H1 (cell line): ENCODE data around the gene GDE1. TPM values are rescaled to one million over a fixed set of nuclear protein-coding genes. Genes with fewer than 3 reads are reported as not detected.

Experiments used
- BACH1 ChIP-seq: IDR thresholded peaks from 2 replicates; pipeline ENCODE4 v1.6.1; 2012; ENCODE audit warnings: low read length, improper control_type of control experiment
- CBX5 ChIP-seq: fragments of 300-800, 300-1000 bp; sonication (generic); IDR thresholded peaks from 2 replicates; pipeline ENCODE4 v1.7.1; 2016; ENCODE audit warnings: antibody characterized with exemption, low read length, low read depth
- CBX8 ChIP-seq: fragments of 300-800, 300-1000 bp; sonication (generic); IDR thresholded peaks from 2 replicates; pipeline ENCODE4 v1.7.1; 2016; ENCODE audit warnings: low read depth, low read length, borderline replicate concordance
- JUN ChIP-seq: IDR thresholded peaks from 2 replicates; pipeline ENCODE4 v1.6.1; 2011; ENCODE audit warnings: low read depth, mild to moderate bottlenecking, improper control_type of control experiment, low read length
- KDM5A ChIP-seq: fragments of 200-600 bp; IDR thresholded peaks from 2 replicates; pipeline ENCODE4 v1.7.1; 2012; ENCODE audit warnings: mild to moderate bottlenecking, low read length, inconsistent platforms, mixed read lengths
- RXRA ChIP-seq: IDR thresholded peaks from 2 replicates; pipeline ENCODE4 v1.6.1; 2011; ENCODE audit warnings: low read depth, mild to moderate bottlenecking, low read length, moderate library complexity; ENCODE audit not compliant: insufficient read depth
- SIRT6 ChIP-seq: IDR thresholded peaks from one replicate; pipeline ENCODE4 v1.7.1; 2012; ENCODE audit warnings: low read length, inconsistent platforms
- SP1 ChIP-seq: IDR thresholded peaks from 2 replicates; pipeline ENCODE4 v1.6.1; 2011; ENCODE audit warnings: low read depth, low read length
- SP2 ChIP-seq: IDR thresholded peaks from 2 replicates; pipeline ENCODE4 v1.6.1; 2012; ENCODE audit warnings: mild to moderate bottlenecking, low read length, inconsistent platforms
- YY1 ChIP-seq: IDR thresholded peaks from 2 replicates; pipeline ENCODE4 v1.6.1; 2011; ENCODE audit warnings: low read depth, mild to moderate bottlenecking, low read length
- polyA plus RNA-seq, 7 experiments: library from polyadenylated mRNA; depleted of rRNA in 3 of 7; stranded (reverse) in 5 of 7; unstranded in 2 of 7; fragments of >200 nt in 5 of 7; fragments of 200-250 nt in 2 of 7; gene quantifications; 1 replicate in 5 of 7; 2 replicates in 1 of 7; 4 replicates in 1 of 7; pipeline versions ENCODE4 v1.2.1 to v1.2.3, GENCODE V29; 2011 to 2013; ENCODE audit warnings: missing spikeins in 2 of 7, mixed read lengths in 2 of 7
- total RNA-seq: library from RNA; stranded (reverse); fragmentation: NEBNext Ultra II Directional; extraction: Animal tissue kit (Norgen Biotek cat#: 25700); gene quantifications from 2 replicates; pipeline ENCODE4 v1.2.1, GENCODE V29; 2021

The GDE1 gene
- total and polyA plus RNA-seq, 2 of the 8 experiments (the other 6 are each of a cell fraction or from before 2014, with no cell fraction given), result 29.2 to 70.8 TPM

DNA sequence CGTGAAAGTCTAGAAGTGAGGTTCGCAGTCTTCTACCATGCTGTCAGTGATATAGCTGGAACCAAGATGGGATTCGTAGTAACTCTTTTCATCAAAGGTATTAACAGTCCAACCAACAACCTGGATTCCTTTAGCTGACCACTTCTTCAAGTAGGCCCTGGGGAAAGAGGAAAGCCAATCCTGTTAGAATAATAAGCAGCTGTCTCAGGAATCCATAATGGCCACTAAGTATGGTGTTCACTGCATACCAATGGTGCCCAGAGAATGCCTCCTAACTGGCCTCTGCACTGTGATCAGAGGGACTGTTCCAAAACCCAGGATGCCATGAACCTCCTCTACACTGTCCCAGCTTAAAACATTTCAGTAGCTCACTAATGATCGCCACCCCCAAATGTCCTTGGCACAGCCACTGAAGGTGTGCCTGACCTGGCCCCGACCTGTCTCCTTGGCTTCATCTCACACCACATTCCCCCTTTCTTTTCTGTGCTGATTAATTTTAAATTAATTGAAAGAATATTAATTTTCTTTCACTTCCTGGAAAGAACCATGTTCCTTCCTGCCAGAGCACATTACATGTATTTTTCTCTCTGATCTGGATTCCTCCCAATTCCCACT is 18.3 kb downstream of the GDE1 start (continued):
- TF ChIP-seq YY1, result no peak
- no peak for TF ChIP-seq BACH1
- TF ChIP-seq RXRA, result no peak
- TF ChIP-seq CBX5, result no peak
- no peak for TF ChIP-seq JUN
- TF ChIP-seq KDM5A, result no peak
- TF ChIP-seq CBX8, result no peak
- no peak for TF ChIP-seq SP1
- no peak for TF ChIP-seq SIRT6
- TF ChIP-seq SP2, result no peak
